H9 (cell line): ENCODE data around the gene DNAJC15. TPM values are rescaled to one million over a fixed set of nuclear protein-coding genes. Genes with fewer than 3 reads are reported as not detected.
A peak's percentile ranks its signal among the peaks of the same experiment; 100 is the strongest.

Experiments used
- DNase-seq: peaks from one replicate; pipeline ENCODE4 v3.0.0-alpha.2; 2017
- H2AFZ ChIP-seq: one replicate; pipeline ENCODE4 v1.6.1; 2013; ENCODE audit warnings: mild to moderate bottlenecking, low read length, control low read depth, moderate library complexity
- H2AK5ac ChIP-seq: 2 replicates; pipeline ENCODE4 v1.6.1; 2013; ENCODE audit warnings: low read length, control low read depth, mixed read lengths; ENCODE audit not compliant: insufficient read length
- H2BK120ac ChIP-seq: one replicate; pipeline ENCODE4 v1.6.1; 2013; ENCODE audit warnings: low read depth, mild to moderate bottlenecking, low read length, control low read depth, inconsistent platforms; ENCODE audit not compliant: poor library complexity, severe bottlenecking
- H2BK12ac ChIP-seq: 2 replicates; pipeline ENCODE4 v1.6.1; 2013; ENCODE audit warnings: low read length, control low read depth, mixed read lengths, low read depth; ENCODE audit not compliant: insufficient read length
- H2BK15ac ChIP-seq: 2 replicates; pipeline ENCODE4 v1.6.1; 2013; ENCODE audit warnings: low read depth, low read length, control low read depth
- H2BK20ac ChIP-seq: one replicate; pipeline ENCODE4 v1.6.1; 2013; ENCODE audit warnings: low read depth, mild to moderate bottlenecking, low read length, control low read depth, inconsistent platforms; ENCODE audit not compliant: poor library complexity, severe bottlenecking
- H2BK5ac ChIP-seq: 2 replicates; pipeline ENCODE4 v1.6.1; 2013; ENCODE audit warnings: low read length, control low read depth, mixed read lengths; ENCODE audit not compliant: insufficient read length
- H3K14ac ChIP-seq: 2 replicates; pipeline ENCODE4 v1.6.1; 2013; ENCODE audit warnings: low read length, control low read depth; ENCODE audit not compliant: insufficient read depth
- H3K18ac ChIP-seq: 2 replicates; pipeline ENCODE4 v1.6.1; 2013; ENCODE audit warnings: low read depth, mild to moderate bottlenecking, mixed read lengths, low read length, control low read depth; ENCODE audit not compliant: insufficient read length
- H3K23ac ChIP-seq: 2 replicates; pipeline ENCODE4 v1.6.1; 2013; ENCODE audit warnings: low read length, control low read depth, mixed read lengths, low read depth; ENCODE audit not compliant: insufficient read length
- H3K23me2 ChIP-seq: 2 replicates; pipeline ENCODE4 v1.6.1; 2013; ENCODE audit warnings: low read depth, mild to moderate bottlenecking, mixed read lengths, low read length, control low read depth; ENCODE audit not compliant: insufficient read length, poor library complexity, severe bottlenecking
- H3K27ac ChIP-seq: 2 replicates; pipeline ENCODE4 v1.5.1; 2013; ENCODE audit warnings: low read length, control low read depth, mixed read lengths, low read depth; ENCODE audit not compliant: insufficient read length
- H3K27me3 ChIP-seq: 2 replicates; pipeline ENCODE4 v1.6.1; 2013; ENCODE audit warnings: low read length, control low read depth, inconsistent platforms; ENCODE audit not compliant: insufficient read depth
- H3K4ac ChIP-seq: 2 replicates; pipeline ENCODE4 v1.6.1; 2013; ENCODE audit warnings: low read depth, mild to moderate bottlenecking, control low read depth, inconsistent platforms, low read length, moderate library complexity
- H3K4me1 ChIP-seq: 2 replicates; pipeline ENCODE4 v1.6.1; 2013; ENCODE audit warnings: low read length, control low read depth, inconsistent platforms; ENCODE audit not compliant: insufficient read depth
- H3K4me2 ChIP-seq: 2 replicates; pipeline ENCODE4 v1.6.1; 2013; ENCODE audit warnings: low read length, control low read depth, mixed read lengths; ENCODE audit not compliant: insufficient read length, insufficient read depth
- H3K56ac ChIP-seq: 2 replicates; pipeline ENCODE4 v1.6.1; 2013; ENCODE audit warnings: low read depth, mild to moderate bottlenecking, mixed read lengths, low read length, control low read depth; ENCODE audit not compliant: insufficient read length
- H3K79me1 ChIP-seq: 2 replicates; pipeline ENCODE4 v1.6.1; 2013; ENCODE audit warnings: low read depth, mild to moderate bottlenecking, moderate library complexity, low read length, control low read depth, inconsistent platforms; ENCODE audit not compliant: insufficient read depth, poor library complexity, severe bottlenecking
- H3K79me2 ChIP-seq: 2 replicates; pipeline ENCODE4 v1.6.1; 2013; ENCODE audit warnings: low read length, control low read depth, inconsistent platforms; ENCODE audit not compliant: insufficient read depth
- H3K9ac ChIP-seq: 2 replicates; pipeline ENCODE4 v1.6.1; 2013; ENCODE audit warnings: low read length, control low read depth, mixed read lengths; ENCODE audit not compliant: insufficient read length; ENCODE audit errors: extremely low read depth
- H3K9me3 ChIP-seq: one replicate; pipeline ENCODE4 v1.6.1; 2013; ENCODE audit warnings: low read depth, low read length, inconsistent platforms; ENCODE audit not compliant: control insufficient read depth
- H3T11ph ChIP-seq: one replicate; pipeline ENCODE4 v1.6.1; 2013; ENCODE audit warnings: mild to moderate bottlenecking, low read length, control low read depth, inconsistent platforms
- H4K20me1 ChIP-seq: one replicate; pipeline ENCODE4 v1.6.1; 2013; ENCODE audit not compliant: control insufficient read depth, insufficient read length, insufficient read depth
- H4K5ac ChIP-seq: 2 replicates; pipeline ENCODE4 v1.6.1; 2013; ENCODE audit warnings: low read depth, mild to moderate bottlenecking, mixed read lengths, low read length, control low read depth; ENCODE audit not compliant: insufficient read length
- H4K8ac ChIP-seq: replicated peaks from 2 replicates; pipeline ENCODE4 v1.6.1; 2013; ENCODE audit warnings: low read length, control low read depth, mixed read lengths, low read depth; ENCODE audit not compliant: insufficient read length
- H4K91ac ChIP-seq: 2 replicates; pipeline ENCODE4 v1.6.1; 2013; ENCODE audit warnings: low read depth, mild to moderate bottlenecking, moderate library complexity, mixed read lengths, low read length, control low read depth; ENCODE audit not compliant: insufficient read length
- H3K27ac Mint-ChIP-seq, 3 experiments: 2 replicates in 2 of 3; 3 replicates in 1 of 3; pipeline ENCODE4 v1.8.0; 2020 to 2021; ENCODE audit warnings: mixed read lengths in 3 of 3, mild to moderate bottlenecking in 1 of 3, moderate library complexity in 1 of 3
- H3K27me3 Mint-ChIP-seq: 2 replicates; pipeline ENCODE4 v1.8.0; 2021; ENCODE audit warnings: low read depth, mild to moderate bottlenecking, moderate library complexity, mixed read lengths
- H3K36me3 Mint-ChIP-seq, 3 experiments: 2 replicates in 2 of 3; 3 replicates in 1 of 3; pipeline ENCODE4 v1.8.0; 2020 to 2021; ENCODE audit warnings: low read depth in 3 of 3, mixed read lengths in 3 of 3; ENCODE audit not compliant: insufficient read depth in 1 of 3
- H3K4me1 Mint-ChIP-seq, 2 experiments: 2 replicates each; pipeline ENCODE4 v1.8.0; 2020; ENCODE audit warnings: mixed read lengths in 2 of 2
- H3K4me3 Mint-ChIP-seq, 2 experiments: 2 replicates in 1 of 2; 3 replicates in 1 of 2; pipeline ENCODE4 v1.8.0; 2020 to 2021; ENCODE audit warnings: mild to moderate bottlenecking in 2 of 2, mixed read lengths in 2 of 2, moderate library complexity in 1 of 2
- H3K9me3 Mint-ChIP-seq, 2 experiments: 2 replicates in 1 of 2; 3 replicates in 1 of 2; pipeline ENCODE4 v1.8.0; 2020; ENCODE audit warnings: mild to moderate bottlenecking in 2 of 2, mixed read lengths in 2 of 2, moderate library complexity in 1 of 2
- CTCF ChIP-seq: fragments of 200-600 bp; sonication (generic); conservative IDR thresholded peaks from 3 replicates; pipeline ENCODE4 v1.8.0; 2021; ENCODE audit warnings: antibody characterized with exemption, mild to moderate bottlenecking
- WGBS: extraction: QIAGEN DNeasy Blood & Tissue Kit; methylation state at CpG from one replicate; pipeline ENCODE4 v1.1.7; 2013; ENCODE audit warnings: missing lambda C conversion rate, low lambda C conversion rate, mixed read lengths; ENCODE audit not compliant: insufficient read length; ENCODE audit errors: extremely low coverage; 5-methylcytosine and 5-hydroxymethylcytosine counted together
- total RNA-seq: library from RNA; stranded (reverse); gene quantifications from 2 replicates; pipeline ENCODE4 v1.2.1, GENCODE V29; 2021

Gene DNAJC15
- total RNA-seq, 1 experiment from 2014 or later = 13.4 TPM

GRCh38 chr13:43132257-43132656 lies 108.9 kb downstream of the DNAJC15 start:
- peaks cover 36 to 48% of the 10 kb centered on the region in 2 experiments for H3K4me1 Mint-ChIP-seq

More at GRCh38 chr13:43132257-43132656, 108.9 kb downstream of the DNAJC15 start:
- Histone ChIP-seq H3K4me2 (no peak overlapping the region), H2AFZ (no peak overlapping the region), H3K14ac (no peak overlapping the region; the same call in 1 of the 2 replicates), H3K9me3 (no peaks in the 10 kb centered on the region), H3K27me3 (no peaks in the 10 kb centered on the region), H4K20me1 (no peaks in the 10 kb centered on the region), H2BK15ac (no peak overlapping the region), H3K9ac (no peak overlapping the region), H2AK5ac (no peak overlapping the region), H4K5ac (no peak overlapping the region), H3K27ac (no peak overlapping the region), H3K4me1 (peaks cover 8% of the 10 kb centered on the region), H3K56ac (no peak overlapping the region), H3K23me2 (no peaks in the 10 kb centered on the region), H2BK12ac (no peak overlapping the region), H4K91ac (no peak overlapping the region), H3K18ac (no peak overlapping the region), H3K79me2 (no peaks in the 10 kb centered on the region), H2BK20ac (no peak overlapping the region), H3K23ac (no peak overlapping the region), H4K8ac (no peak overlapping the region), H3K79me1 (no peaks in the 10 kb centered on the region), H3K4ac (no peak overlapping the region), H2BK120ac (no peak overlapping the region), H2BK5ac (no peak overlapping the region), H3T11ph (no peak overlapping the region)
- peak overlapping the region in 2 of 3 experiments; percentile 56 to 81; a peak in 2 of 7 replicates for H3K27ac Mint-ChIP-seq
- DNase-seq = peak; percentile 77
- no peaks in the 10 kb centered on the region for H3K36me3 Mint-ChIP-seq
- peak; percentile 63 for TF ChIP-seq CTCF
- no CpG with 5 or more reads among the region's 4 CpGs for WGBS
- no peaks in the 10 kb centered on the region for H3K27me3 Mint-ChIP-seq
- H3K4me3 Mint-ChIP-seq = no peak overlapping the region
- H3K9me3 Mint-ChIP-seq = no peaks in the 10 kb centered on the region
